HG03565 (cell line): ENCODE measurements around the gene TRANK1.

Experiments used
- ATAC-seq: cut with Tn5 transposase; IDR thresholded peaks from one replicate; pipeline ENCODE4 v1.9.1; 2021; ENCODE audit warnings: mild to moderate bottlenecking, moderate library complexity; ENCODE audit not compliant: unreplicated experiment

Gene TRANK1

GRCh38 chr3:36813305-36813704 is 131.5 kb downstream of the TRANK1 start:
- ATAC-seq = no peak

GRCh38 chr3:36812240-36812639 is 132.6 kb downstream of the TRANK1 start:
- no peak for ATAC-seq

GRCh38 chr3:36811768-36812167 is 133.1 kb downstream of the TRANK1 start:
- ATAC-seq = no peak

- ATAC-seq = no peak
These were observed 140.4 kb downstream of the TRANK1 start for GRCh38 chr3:36804295-36805055.

GRCh38 chr3:36803091-36803791 is 141.6 kb downstream of the TRANK1 start:
- ATAC-seq = no peak

GRCh38 chr3:36800533-36801116 is 144.2 kb downstream of the TRANK1 start:
- ATAC-seq = no peak

- no peak for ATAC-seq
These were observed 148.0 kb downstream of the TRANK1 start for GRCh38 chr3:36796881-36797280.

- ATAC-seq = no peak
These were observed 148.7 kb downstream of the TRANK1 start for GRCh38 chr3:36796161-36796560.

- no peak for ATAC-seq
These were observed 149.2 kb downstream of the TRANK1 start for GRCh38 chr3:36795622-36796021.

- ATAC-seq = no peak
These were observed 152.5 kb downstream of the TRANK1 start for GRCh38 chr3:36792342-36792741.

- ATAC-seq = no peak
These were observed 154.1 kb downstream of the TRANK1 start for GRCh38 chr3:36790765-36791164.

- no peak for ATAC-seq
These were observed 157.6 kb downstream of the TRANK1 start for GRCh38 chr3:36786921-36787890.

- no peak for ATAC-seq
These were observed 160.7 kb downstream of the TRANK1 start for GRCh38 chr3:36784138-36784635.

- peak; percentile 37 for ATAC-seq
These were observed 167.2 kb downstream of the TRANK1 start for GRCh38 chr3:36777424-36778218.
